Activated gamma-delta T cell (primary cell): ENCODE data around the gene MROH2A.

ENCODE experiments used
- DNase-seq: peaks from one replicate; lab custom pipeline; 2025; lab: John Stamatoyannopoulos, UW

Gene MROH2A

GRCh38 chr2:233818639-233819621 is 40.8 kb downstream of the MROH2A start:
- DNase-seq = no peak

- no peak for DNase-seq
These were observed 42.0 kb downstream of the MROH2A start for GRCh38 chr2:233819884-233820773.

GRCh38 chr2:233820774-233821105 is 42.6 kb downstream of the MROH2A start:
- DNase-seq = no peak

- no peak for DNase-seq
These were observed 43.1 kb downstream of the MROH2A start for GRCh38 chr2:233821196-233821595.

- DNase-seq = no peak
These were observed 43.6 kb downstream of the MROH2A start for GRCh38 chr2:233821709-233822100.

- no peak for DNase-seq
These were observed 44.1 kb downstream of the MROH2A start for GRCh38 chr2:233822101-233822771.

- DNase-seq = no peak
These were observed 44.9 kb downstream of the MROH2A start for GRCh38 chr2:233822781-233823730.

- no peak for DNase-seq
These were observed 45.6 kb downstream of the MROH2A start for GRCh38 chr2:233823731-233824121.

- DNase-seq = no peak
These were observed 46.2 kb downstream of the MROH2A start for GRCh38 chr2:233824373-233824772.

- no peak for DNase-seq
These were observed 50.5 kb downstream of the MROH2A start for GRCh38 chr2:233828546-233829192.

- DNase-seq = no peak
These were observed 51.3 kb downstream of the MROH2A start for GRCh38 chr2:233829193-233830110.

GRCh38 chr2:233830111-233830802 is 52.1 kb downstream of the MROH2A start:
- DNase-seq = no peak

GRCh38 chr2:233831011-233831721 is 53.0 kb downstream of the MROH2A start:
- DNase-seq = no peak

GRCh38 chr2:233831861-233832260 is 53.7 kb downstream of the MROH2A start:
- no peak for DNase-seq

- DNase-seq = no peak
These were observed 54.3 kb downstream of the MROH2A start for GRCh38 chr2:233832414-233832813.

- no peak for DNase-seq
These were observed 54.8 kb downstream of the MROH2A start for GRCh38 chr2:233832869-233833311.

GRCh38 chr2:233833345-233833744 is 55.2 kb downstream of the MROH2A start:
- no peak for DNase-seq
